ENCODE measurements around the gene CST11.

GRCh38 chr20:23442436-23442835, 10.2 kb downstream of the CST11 start:
- no peak for TF ChIP-seq CTCF (IDR thresholded peaks at IDR 0.05)
- TF ChIP-seq POLR2A (IDR thresholded peaks at IDR 0.05): no peak
